NT2/D1 (cell line): Measurements from ENCODE around the gene EAF1.
"Not testable (repeated sequence)": the region's sequence is repeated elsewhere in the genome, so short reads cannot be mapped to it uniquely, and the experiment has no call there.

Source experiments
- DNase-seq: peaks from one replicate; pipeline ENCODE4 v3.0.0-alpha.2; 2011; ENCODE audit warnings: low read depth, low spot score
- H3K27me3 ChIP-seq: 2 replicates; pipeline ENCODE4 v1.6.0; 2011; ENCODE audit warnings: mild to moderate bottlenecking; ENCODE audit not compliant: insufficient read length, insufficient read depth
- H3K36me3 ChIP-seq: 2 replicates; pipeline ENCODE4 v1.6.1; 2011; ENCODE audit warnings: mild to moderate bottlenecking, low read length, mixed read lengths; ENCODE audit not compliant: insufficient read depth, insufficient read length
- H3K4me1 ChIP-seq: 2 replicates; pipeline ENCODE4 v1.5.1; 2011; ENCODE audit not compliant: insufficient read depth, insufficient read length
- H3K4me3 ChIP-seq: 2 replicates; pipeline ENCODE4 v1.5.1; 2011; ENCODE audit warnings: low read depth; ENCODE audit not compliant: insufficient read length
- H3K9ac ChIP-seq: 2 replicates; pipeline ENCODE4 v1.6.0; 2011; ENCODE audit warnings: low read depth; ENCODE audit not compliant: insufficient read length
- H3K9me3 ChIP-seq: 2 replicates; pipeline ENCODE4 v1.5.1; 2011; ENCODE audit warnings: mild to moderate bottlenecking, low read length; ENCODE audit not compliant: insufficient read depth
- SUZ12 ChIP-seq: IDR thresholded peaks from 2 replicates; pipeline ENCODE4 v1.6.1; 2011; ENCODE audit not compliant: insufficient read length, insufficient read depth; ENCODE audit errors: extremely low read depth
- YY1 ChIP-seq: IDR thresholded peaks from 2 replicates; pipeline ENCODE4 v1.6.1; 2011; ENCODE audit not compliant: insufficient read length, insufficient read depth
- ZNF274 ChIP-seq: IDR thresholded peaks from 2 replicates; pipeline ENCODE4 v1.6.1; 2011; ENCODE audit warnings: mild to moderate bottlenecking, low read depth, low read length

Gene EAF1

GRCh38 chr3:15478640-15478979 lies 51.2 kb downstream of the EAF1 start:
- Histone ChIP-seq H3K4me3 (no peak overlapping the region), H3K9me3 (no peaks in the 10 kb centered on the region), H3K9ac (no peak overlapping the region), H3K4me1 (no peaks in the 10 kb centered on the region), H3K36me3 (no peaks in the 10 kb centered on the region), H3K27me3 (no peaks in the 10 kb centered on the region)
- no peak for TF ChIP-seq YY1
- TF ChIP-seq ZNF274, result no peak
- DNase-seq, result no peak

GRCh38 chr3:15479400-15480224 lies 52.2 kb downstream of the EAF1 start:
- Histone ChIP-seq H3K9ac (no peak overlapping the region), H3K4me1 (no peaks in the 10 kb centered on the region), H3K27me3 (no peaks in the 10 kb centered on the region), H3K9me3 (no peaks in the 10 kb centered on the region), H3K36me3 (no peaks in the 10 kb centered on the region), H3K4me3 (no peak overlapping the region)
- no peak for DNase-seq
- TF ChIP-seq SUZ12 (no peak), YY1 (no peak), ZNF274 (no peak)

- H3K27me3 ChIP-seq, H3K9ac ChIP-seq, H3K4me3 ChIP-seq, H3K4me1 ChIP-seq, DNase-seq, H3K9me3 ChIP-seq, H3K36me3 ChIP-seq: not testable (repeated sequence)
Observed at GRCh38 chr3:15484551-15484950, 57.2 kb downstream of the EAF1 start.

- no peaks in the 10 kb centered on the region for H3K27me3 ChIP-seq
- H3K9me3 ChIP-seq, result no peaks in the 10 kb centered on the region
- H3K36me3 ChIP-seq, result no peaks in the 10 kb centered on the region
- no peak overlapping the region for H3K9ac ChIP-seq
- no peak for TF ChIP-seq SUZ12
- no peak for TF ChIP-seq YY1
- TF ChIP-seq ZNF274, result no peak
- H3K4me1 ChIP-seq, result no peaks in the 10 kb centered on the region
- no peak for DNase-seq
- H3K4me3 ChIP-seq, result no peak overlapping the region
Observed at GRCh38 chr3:15486020-15486419, 58.6 kb downstream of the EAF1 start.

- Histone ChIP-seq H3K4me3 (no peak overlapping the region), H3K27me3 (no peaks in the 10 kb centered on the region), H3K9ac (no peak overlapping the region), H3K36me3 (no peaks in the 10 kb centered on the region), H3K9me3 (no peaks in the 10 kb centered on the region), H3K4me1 (no peaks in the 10 kb centered on the region)
- DNase-seq, result no peak
- TF ChIP-seq YY1 (no peak), SUZ12 (no peak), ZNF274 (no peak)
Observed at GRCh38 chr3:15486979-15487378, 59.6 kb downstream of the EAF1 start.

GRCh38 chr3:15488002-15488401 lies 60.6 kb downstream of the EAF1 start:
- TF ChIP-seq YY1 (no peak), SUZ12 (no peak), ZNF274 (no peak)
- H3K9ac ChIP-seq, result no peak overlapping the region
- peaks cover under 1% of the 10 kb centered on the region for H3K4me1 ChIP-seq
- H3K36me3 ChIP-seq, result no peaks in the 10 kb centered on the region
- no peaks in the 10 kb centered on the region for H3K27me3 ChIP-seq
- DNase-seq, result no peak
- H3K4me3 ChIP-seq, result no peak overlapping the region
- H3K9me3 ChIP-seq, result no peaks in the 10 kb centered on the region

- Histone ChIP-seq H3K4me3 (no peak overlapping the region), H3K36me3 (no peaks in the 10 kb centered on the region), H3K27me3 (no peaks in the 10 kb centered on the region), H3K4me1 (peaks cover 2% of the 10 kb centered on the region), H3K9ac (no peak overlapping the region), H3K9me3 (no peaks in the 10 kb centered on the region)
- TF ChIP-seq YY1 (no peak), SUZ12 (no peak), ZNF274 (no peak)
- no peak for DNase-seq
Observed at GRCh38 chr3:15490158-15490557, 62.8 kb downstream of the EAF1 start.

GRCh38 chr3:15491143-15491542 lies 63.7 kb downstream of the EAF1 start:
- Histone ChIP-seq H3K9ac (no peak overlapping the region), H3K4me1 (peaks cover 5% of the 10 kb centered on the region), H3K9me3 (no peaks in the 10 kb centered on the region), H3K27me3 (no peaks in the 10 kb centered on the region), H3K36me3 (no peaks in the 10 kb centered on the region), H3K4me3 (no peak overlapping the region)
- TF ChIP-seq ZNF274, result no peak
- TF ChIP-seq SUZ12, result no peak
- no peak for TF ChIP-seq YY1
- DNase-seq, result no peak
